Endothelial cell of umbilical vein (primary cell): ENCODE data around the gene CAMK2D. TPM values are rescaled to one million over a fixed set of nuclear protein-coding genes. Genes with fewer than 3 reads are reported as not detected.

Experiments used
- BruUV-seq: library from RNA; stranded (reverse); fragments of 400-500 nt; replicated peaks from 2 replicates; lab custom pipeline; 2021; lab: Mats Ljungman, UMichigan
- CTCF ChIA-PET: fragments of 300-600, 350-600 bp; sonication (Branson Sonifier 250); formaldehyde crosslinking; loops from one replicate; lab custom pipeline; 2021; ENCODE audit warnings: antibody characterized with exemption, inconsistent platforms; lab: Charles Lee
- POLR2A ChIA-PET: fragments of 300-600, 350-600 bp; sonication (Branson Sonifier 250); formaldehyde crosslinking; loops from one replicate; lab custom pipeline; 2021; ENCODE audit warnings: antibody characterized with exemption, inconsistent platforms; lab: Charles Lee
- DNase-seq: peaks from one replicate; pipeline ENCODE4 v3.0.0-alpha.2; 2011; ENCODE audit warnings: low read depth, low spot score
- FAIRE-seq: peaks from 2 replicates; lab custom pipeline; 2011; peaks lifted over from hg19 to GRCh38; lab: Jason Lieb, UNC
- H2AFZ ChIP-seq: 2 replicates; pipeline ENCODE4 v1.6.0; 2012; ENCODE audit warnings: low read depth, low read length, control low read depth, inconsistent platforms
- H3K27ac ChIP-seq: 2 replicates; pipeline ENCODE4 v1.5.1; 2011; ENCODE audit warnings: low read depth, mild to moderate bottlenecking, control low read depth, low read length, moderate library complexity; ENCODE audit not compliant: insufficient read depth
- H3K27me3 ChIP-seq, 2 experiments: 2 replicates each; pipeline versions ENCODE4 v1.6.0 to v1.6.1; 2011; ENCODE audit warnings: low read length in 2 of 2, mixed read lengths in 1 of 2; ENCODE audit not compliant: control insufficient read depth in 2 of 2, insufficient read depth in 2 of 2
- H3K36me3 ChIP-seq, 2 experiments: 2 replicates in 1 of 2; 3 replicates in 1 of 2; pipeline ENCODE4 v1.5.1; 2011; ENCODE audit warnings: low read length in 2 of 2, mild to moderate bottlenecking in 1 of 2, moderate library complexity in 1 of 2; ENCODE audit not compliant: control insufficient read depth in 2 of 2, insufficient read depth in 2 of 2; ENCODE audit errors: extremely low read depth in 1 of 2
- H3K4me1 ChIP-seq: 3 replicates; pipeline ENCODE4 v1.5.1; 2011; ENCODE audit warnings: mild to moderate bottlenecking, low read length; ENCODE audit not compliant: control insufficient read depth, insufficient read depth; ENCODE audit errors: extremely low read depth
- H3K4me2 ChIP-seq: 2 replicates; pipeline ENCODE4 v1.6.1; 2011; ENCODE audit warnings: low read length, control low read depth, mixed read lengths; ENCODE audit not compliant: insufficient read depth
- H3K4me3 ChIP-seq, 3 experiments: fragments of 200-600 bp in 1 of 3; sonication (generic), shearing (Covaris generic) in 1 of 3; replicated peaks in 1 of 3; 2 replicates each; pipeline ENCODE4 v1.5.1; 2011 to 2016; ENCODE audit warnings: control low read depth in 3 of 3, low read length in 3 of 3, mild to moderate bottlenecking in 2 of 3, inconsistent platforms in 1 of 3, low read depth in 1 of 3, moderate library complexity in 1 of 3; ENCODE audit not compliant: insufficient read depth in 1 of 3
- H3K79me2 ChIP-seq: 2 replicates; pipeline ENCODE4 v1.6.0; 2012; ENCODE audit warnings: low read length, inconsistent platforms; ENCODE audit not compliant: control insufficient read depth, insufficient read depth
- H3K9ac ChIP-seq: replicated peaks from 2 replicates; pipeline ENCODE3; 2011; ENCODE audit warnings: low read length, control low read depth; ENCODE audit not compliant: insufficient read depth; ENCODE audit errors: extremely low read depth
- H3K9me1 ChIP-seq: replicated peaks from 3 replicates; pipeline ENCODE4 v1.6.0; 2011; ENCODE audit warnings: mild to moderate bottlenecking, low read length; ENCODE audit not compliant: control insufficient read depth, insufficient read depth; ENCODE audit errors: extremely low read depth
- H3K9me3 ChIP-seq: replicated peaks from 2 replicates; pipeline ENCODE4 v1.5.1; 2012; ENCODE audit warnings: low read length, inconsistent platforms; ENCODE audit not compliant: control insufficient read depth, insufficient read depth
- H4K20me1 ChIP-seq: replicated peaks from 2 replicates; pipeline ENCODE3; 2011; ENCODE audit warnings: mild to moderate bottlenecking, low read length; ENCODE audit not compliant: control insufficient read depth, insufficient read depth; ENCODE audit errors: extremely low read depth
- CTCF ChIP-seq, 2 donors: IDR thresholded peaks; 1 replicate in 1 of 2; 2 replicates in 1 of 2; pipeline ENCODE4 v1.5.1; 2011; ENCODE audit warnings: low read length in 2 of 2, mild to moderate bottlenecking in 2 of 2, moderate library complexity in 2 of 2, control low read depth in 1 of 2, inconsistent platforms in 1 of 2, low read depth in 1 of 2; ENCODE audit not compliant: insufficient read depth in 1 of 2; ENCODE audit errors: extremely low read depth in 1 of 2
- dilution Hi-C: fragments of 300-500 bp; cut with MboI; formaldehyde crosslinking; loops from one replicate; pipeline ENCODE4 v1.15.0; 2019; ENCODE audit warnings: low sequenced_read_pairs; ENCODE audit not compliant: extremely low pct_ligation_motif_present
- intact Hi-C: fragments of 100-400 bp; cut with micrococcal nuclease; formaldehyde crosslinking; loops from one replicate; pipeline ENCODE4 v1.10.0; 2022
- polyA plus RNA-seq, 4 experiments: library from polyadenylated mRNA; depleted of rRNA in 3 of 4; stranded (reverse) in 3 of 4; unstranded in 1 of 4; fragments of >200 nt; gene quantifications; 2 replicates each; pipeline versions ENCODE4 v1.2.1 to v1.2.3, GENCODE V29; 2011 to 2012; ENCODE audit warnings: missing spikeins in 1 of 4
- total RNA-seq: library from RNA; stranded (reverse); gene quantifications from 2 replicates; pipeline ENCODE4 v1.2.3, GENCODE V29; 2021

Gene CAMK2D
- total and polyA plus RNA-seq, 2 donors (not counting 3 experiments of a cell fraction or from before 2014, with no cell fraction given), result 10.4 to 30.7 TPM

- POLR2A ChIA-PET, result no interaction called here
Measured at GRCh38 chr4:113711883-113712662, 49.5 kb downstream of the CAMK2D start.

More at GRCh38 chr4:113711883-113712662, 49.5 kb downstream of the CAMK2D start:
- DNase-seq (no peak), FAIRE-seq (no peak)
- dilution Hi-C loops (no loop called here), intact Hi-C loops (no loop called here)
- Histone ChIP-seq H3K27me3 (no peaks in the 10 kb centered on the region), H3K4me1 (no peaks in the 10 kb centered on the region), H4K20me1 (no peaks in the 10 kb centered on the region), H3K36me3 (no peaks in the 10 kb centered on the region), H3K9me1 (no peaks in the 10 kb centered on the region), H2AFZ (no peak overlapping the region), H3K79me2 (no peaks in the 10 kb centered on the region), H3K4me2 (no peak overlapping the region), H3K9me3 (no peaks in the 10 kb centered on the region), H3K27ac (no peak overlapping the region), H3K4me3 (no peak overlapping the region), H3K9ac (no peak overlapping the region)
- BruUV-seq, result no TSS peak
- CTCF ChIA-PET, result interaction anchor here (1.4 kb wide), 1 partner anchor 317 kb away, joined by 5 read pairs; no protein-coding TSS in a partner anchor
- TF ChIP-seq CTCF (IDR thresholded peaks at IDR 0.05; ENCODE audit: extremely low read depth in 1 of 2, insufficient read depth in 1 of 2, low read depth in 1 of 2, low read length in 2 of 2), result no peak
